ENCODE results near the gene ALPP.

GRCh38 chr2:232382331-232383225 is 4.0 kb downstream of the ALPP start:
- no peak for TF ChIP-seq POLR2A (IDR thresholded peaks at IDR 0.05)
- TF ChIP-seq CTCF (IDR thresholded peaks at IDR 0.05) = no peak

All from testis (tissue), 2 donors.